GM19328 (cell line): ENCODE results near the gene ARHGEF5.
"Not testable (repeated sequence)": the region's sequence is repeated elsewhere in the genome, so short reads cannot be mapped to it uniquely, and the experiment has no call there.

ENCODE experiments used
- ATAC-seq: cut with Tn5 transposase; IDR thresholded peaks from one replicate; pipeline ENCODE4 v1.9.1; 2021; ENCODE audit warnings: mild to moderate bottlenecking, moderate library complexity; ENCODE audit not compliant: unreplicated experiment

Gene ARHGEF5

DNA sequence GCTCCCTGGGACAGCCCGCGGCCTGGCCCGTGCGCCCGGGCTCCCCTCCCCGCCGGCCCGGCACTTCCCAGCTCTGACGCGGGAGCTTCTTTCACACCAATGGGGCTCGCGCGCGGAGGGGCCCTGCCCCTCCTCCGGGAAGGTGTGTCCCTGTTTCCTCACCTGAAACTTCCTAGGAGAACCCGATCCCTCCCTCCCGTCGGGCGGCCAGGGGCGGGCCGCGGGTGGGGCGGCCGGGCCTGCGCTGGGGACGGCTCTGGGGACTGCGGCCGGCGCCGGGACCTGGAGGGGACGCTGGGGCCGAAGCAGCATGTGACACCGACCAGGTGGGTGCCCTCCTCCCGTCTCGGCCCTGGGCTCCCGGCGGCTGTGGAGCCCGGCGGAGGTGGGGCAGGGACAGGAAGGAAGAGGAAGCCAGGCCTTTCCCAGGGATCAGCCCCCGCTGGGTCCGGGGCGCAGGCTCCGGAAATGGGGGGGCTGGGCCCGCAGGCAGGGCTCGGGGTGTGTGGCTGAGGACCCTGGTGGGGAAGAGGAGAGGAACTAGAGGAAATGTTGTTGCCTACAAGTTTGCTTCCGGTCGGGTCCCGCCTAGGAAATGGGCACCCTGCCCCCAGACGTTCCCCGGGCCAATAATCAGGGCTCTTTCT is at the start of gene ARHGEF5:
Gene ARHGEF5, plus strand, starts transcription at position 227 of the 647 bp plus-strand sequence. CDS start 7,268 bp downstream, outside the sequence.
- peak; percentile 81 for ATAC-seq

DNA sequence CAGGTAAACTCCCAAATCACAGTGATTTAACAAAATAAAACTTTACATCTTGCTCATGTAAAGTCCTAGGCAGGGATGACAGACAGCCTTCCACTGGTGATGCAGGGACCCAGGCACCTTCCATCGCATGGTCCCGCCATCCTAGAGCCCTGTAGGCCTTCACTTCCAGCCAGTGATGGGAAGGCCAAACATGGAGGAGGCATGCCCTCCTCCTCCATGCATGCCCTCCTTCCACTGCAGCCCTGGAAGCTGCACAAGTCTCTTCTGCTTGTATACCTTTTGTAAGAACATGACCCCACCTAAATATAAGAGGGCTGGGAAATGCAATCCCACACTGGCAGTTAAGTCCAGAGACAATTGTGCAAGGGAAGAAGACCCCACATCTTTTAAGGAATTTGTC is 45.5 kb upstream of the ARHGEF5 start:
- ATAC-seq: not testable (repeated sequence)

DNA sequence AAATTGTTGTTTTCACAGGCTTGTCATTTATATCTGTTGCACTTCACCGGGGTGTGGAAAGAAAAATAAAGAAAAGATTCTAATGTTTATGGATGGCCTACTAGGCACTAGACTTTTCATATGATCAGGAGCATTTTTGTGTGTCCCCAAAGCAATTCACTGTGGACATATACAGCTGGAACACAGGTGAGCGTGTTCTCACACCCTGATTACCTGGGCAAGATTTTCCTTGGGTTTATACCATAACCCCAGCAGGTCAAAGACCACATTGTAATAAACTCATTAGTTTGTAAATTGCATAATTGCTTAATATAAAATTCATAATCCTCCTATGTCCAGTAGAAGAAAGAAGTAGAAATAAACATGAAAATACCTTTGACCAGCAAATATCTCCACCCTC is 44.0 kb upstream of the ARHGEF5 start:
- not testable (repeated sequence) for ATAC-seq

DNA sequence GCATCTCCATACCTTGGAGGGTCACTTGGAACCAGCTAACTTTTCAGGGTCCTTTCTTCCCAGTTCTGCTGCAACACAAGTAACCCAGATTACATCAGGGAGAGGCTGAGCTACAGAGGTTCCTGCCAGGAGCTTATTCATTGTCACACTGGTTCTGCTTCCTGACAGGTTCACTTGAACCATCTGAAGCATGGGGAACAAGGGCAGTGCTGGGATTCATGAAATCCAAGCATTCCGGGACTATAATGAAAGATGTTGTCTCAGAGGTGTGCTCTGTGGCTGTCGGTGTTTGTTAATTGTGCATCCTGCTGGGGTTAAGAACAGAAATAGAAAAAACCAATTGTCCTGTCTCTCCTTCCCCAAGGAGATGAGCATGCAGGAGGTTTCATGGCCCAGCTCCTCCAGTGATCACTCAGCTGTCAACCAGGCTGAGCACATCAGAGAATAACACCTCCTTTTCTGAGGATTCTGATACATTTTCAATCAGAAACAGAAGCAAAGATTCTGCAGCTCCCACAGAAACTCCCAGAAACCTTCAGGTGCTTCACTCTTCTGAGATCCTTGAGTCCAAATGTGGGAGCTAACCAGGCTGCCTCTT is 43.2 kb upstream of the ARHGEF5 start, which contains the start of gene OR2A1:
Gene OR2A1, plus strand, starts transcription at position 548 of the 598 bp plus-strand sequence. CDS start 5,706 bp downstream, outside the sequence.
- ATAC-seq: not testable (repeated sequence)

DNA sequence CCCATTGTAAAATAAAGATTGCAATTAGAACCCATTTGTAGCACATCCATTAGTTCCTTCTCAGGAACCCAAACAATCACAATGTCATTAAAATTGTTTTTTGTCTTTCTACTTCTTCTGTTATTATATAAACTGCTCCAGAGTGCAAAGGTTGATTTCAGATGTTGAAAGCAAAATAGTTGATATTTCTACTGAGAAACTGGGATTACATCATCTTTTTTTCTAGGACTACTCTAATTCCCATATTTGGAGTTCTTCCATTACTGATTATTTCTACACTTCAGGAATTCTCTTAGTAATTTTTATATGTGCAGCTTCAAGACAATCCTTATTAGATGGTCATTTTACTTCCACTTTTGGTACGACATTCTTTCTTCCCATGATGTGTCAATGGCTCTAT is 37.7 kb upstream of the ARHGEF5 start:
- ATAC-seq: not testable (repeated sequence)

DNA sequence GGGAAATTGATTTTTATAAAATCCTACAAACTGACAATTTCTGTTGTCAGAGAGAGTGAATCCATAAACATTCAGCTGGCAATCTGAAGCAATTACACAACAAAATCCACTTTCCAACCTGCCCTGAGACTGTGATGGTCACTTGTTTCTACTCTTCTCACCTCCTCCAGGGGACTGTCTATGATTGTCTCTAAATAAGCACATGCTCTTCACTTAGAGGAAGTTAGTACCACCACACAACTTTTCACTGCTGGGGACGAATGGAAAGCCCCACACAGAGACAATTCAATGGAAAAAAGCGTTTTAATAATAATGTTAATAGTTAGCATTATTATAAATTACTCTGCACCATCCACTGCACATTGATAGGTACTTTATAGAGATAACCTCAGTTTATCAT is 35.7 kb upstream of the ARHGEF5 start:
- ATAC-seq: not testable (repeated sequence)

DNA sequence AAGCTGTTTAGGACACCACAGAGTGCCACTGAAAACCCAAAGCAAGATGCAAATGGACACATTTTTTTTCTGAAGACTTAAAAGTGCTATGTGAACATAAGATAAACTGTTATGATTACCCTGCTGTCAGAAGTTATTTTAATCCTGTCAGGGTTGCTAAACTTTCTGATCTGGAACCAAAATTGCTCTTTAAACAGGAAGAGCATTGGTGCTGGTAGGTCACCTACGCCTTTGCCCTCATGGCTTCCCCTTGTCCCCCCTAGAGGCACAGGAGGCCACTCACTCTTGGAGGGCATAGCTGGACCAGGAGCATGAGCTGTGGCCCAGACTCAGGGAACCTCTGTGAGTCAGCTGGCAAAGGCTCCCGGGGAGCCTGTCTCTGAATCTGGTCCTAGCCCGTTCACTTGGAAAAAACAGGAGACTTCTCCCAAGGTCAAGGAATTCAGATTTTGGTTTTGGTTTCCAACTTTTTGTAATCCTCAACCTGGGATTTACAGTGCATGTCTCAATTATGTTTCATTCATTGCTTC is 33.5 kb upstream of the ARHGEF5 start:
- ATAC-seq: not testable (repeated sequence)

DNA sequence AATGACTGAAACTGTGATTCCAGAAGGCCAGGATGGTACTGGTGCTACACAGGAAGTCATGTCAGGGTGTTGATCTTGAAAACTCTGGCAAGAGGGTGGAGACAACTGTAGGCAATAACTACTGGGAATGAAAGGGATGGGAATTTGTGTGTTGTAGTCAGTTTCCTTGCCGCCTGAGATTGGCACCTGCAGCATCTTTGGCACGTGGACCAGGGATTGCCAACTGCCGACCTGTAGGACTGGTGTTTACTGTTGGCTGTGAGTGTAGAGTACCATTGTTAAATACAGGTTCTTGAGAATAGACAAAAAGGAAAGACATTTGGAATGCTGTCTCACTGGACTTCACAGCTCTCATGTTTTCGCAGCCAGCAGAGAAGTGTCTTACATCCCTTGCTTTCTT is 31.8 kb upstream of the ARHGEF5 start:
- not testable (repeated sequence) for ATAC-seq

DNA sequence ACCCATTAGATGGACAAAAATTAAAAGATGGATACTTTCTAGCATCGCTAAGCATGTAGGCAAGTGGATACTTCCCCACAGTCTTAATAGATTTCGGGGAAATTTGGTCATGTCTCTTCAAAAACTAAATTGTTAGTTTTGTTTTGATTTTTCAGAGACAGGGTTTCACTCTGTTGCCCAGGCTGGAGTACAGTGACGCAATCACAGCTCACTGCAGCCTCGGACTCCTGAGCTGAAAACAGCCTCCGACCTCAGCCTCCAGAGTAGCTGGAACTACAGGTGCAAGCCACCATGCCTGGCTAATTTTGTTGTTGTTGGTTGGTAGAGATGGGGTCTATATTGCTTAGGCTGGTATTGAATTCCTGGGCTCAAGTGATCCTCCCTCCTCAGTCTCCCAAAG is 29.3 kb upstream of the ARHGEF5 start:
- not testable (repeated sequence) for ATAC-seq

DNA sequence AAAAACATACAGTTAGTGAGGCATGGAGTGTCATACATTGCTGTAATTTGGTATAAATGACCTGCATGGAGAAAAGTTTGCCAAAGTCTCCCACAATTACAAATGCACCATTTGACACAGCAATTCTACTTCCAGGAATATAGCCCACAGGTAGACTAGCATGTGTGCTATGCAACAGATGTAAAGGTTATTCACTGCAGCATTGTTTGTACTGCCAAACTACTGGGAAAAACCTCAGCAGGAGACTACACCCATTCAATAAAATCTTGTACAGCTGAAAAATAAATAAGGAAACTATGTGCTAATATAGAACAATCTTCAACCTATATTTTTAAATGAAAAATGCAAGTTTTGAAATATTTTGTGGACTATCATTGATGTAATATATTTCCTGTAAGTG is 25.2 kb upstream of the ARHGEF5 start:
- ATAC-seq: not testable (repeated sequence)

DNA sequence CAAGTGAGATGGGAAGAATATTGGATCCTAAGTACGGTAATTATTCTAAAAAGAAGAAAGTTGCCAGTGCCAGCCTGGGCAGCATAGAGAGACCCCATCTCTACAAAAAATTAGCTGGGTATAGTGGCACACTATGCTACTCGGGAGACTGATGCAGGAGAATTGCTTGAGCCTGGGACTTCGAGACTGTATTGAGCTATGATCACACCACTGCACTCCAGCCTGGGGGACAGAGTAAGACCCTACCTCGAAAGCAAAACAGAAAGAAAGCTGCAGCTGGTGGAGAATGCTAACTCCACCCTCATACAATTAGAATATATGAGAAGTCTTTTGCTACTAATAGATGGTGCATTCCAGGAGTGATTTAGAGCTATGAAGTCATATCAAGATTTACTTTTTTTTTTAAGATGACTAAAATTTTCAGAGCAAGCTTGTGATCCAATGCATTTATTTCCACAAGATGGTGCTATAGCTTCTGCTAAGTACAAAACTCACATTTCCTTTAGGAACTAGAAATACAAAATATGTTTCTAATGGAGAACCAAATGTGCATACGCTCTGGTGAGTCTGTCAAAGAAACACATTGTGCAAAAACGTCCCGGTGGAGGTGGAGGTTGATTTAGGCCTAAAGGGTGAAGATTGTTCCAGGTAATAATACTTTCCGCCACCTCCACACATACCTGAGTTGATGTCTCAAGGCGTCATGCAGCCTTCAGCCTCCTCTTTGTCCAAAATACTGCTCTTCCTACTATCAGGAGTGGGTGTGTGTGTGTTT is 23.8 kb upstream of the ARHGEF5 start:
- ATAC-seq: not testable (repeated sequence)

DNA sequence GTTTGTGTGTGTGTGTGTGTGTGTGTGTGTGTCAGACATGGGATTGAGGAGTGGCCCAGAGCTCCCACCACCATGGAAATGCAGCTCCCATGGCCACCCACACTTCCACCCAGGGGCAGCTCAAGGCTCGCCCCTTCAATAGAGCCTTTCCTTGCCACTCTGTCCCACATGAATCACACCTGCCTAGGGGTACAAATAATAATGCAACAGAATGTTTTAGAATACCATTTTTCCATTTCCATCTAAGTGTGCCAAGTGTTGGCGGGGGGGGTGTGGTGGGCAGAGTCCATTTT is 23.3 kb upstream of the ARHGEF5 start:
- not testable (repeated sequence) for ATAC-seq

DNA sequence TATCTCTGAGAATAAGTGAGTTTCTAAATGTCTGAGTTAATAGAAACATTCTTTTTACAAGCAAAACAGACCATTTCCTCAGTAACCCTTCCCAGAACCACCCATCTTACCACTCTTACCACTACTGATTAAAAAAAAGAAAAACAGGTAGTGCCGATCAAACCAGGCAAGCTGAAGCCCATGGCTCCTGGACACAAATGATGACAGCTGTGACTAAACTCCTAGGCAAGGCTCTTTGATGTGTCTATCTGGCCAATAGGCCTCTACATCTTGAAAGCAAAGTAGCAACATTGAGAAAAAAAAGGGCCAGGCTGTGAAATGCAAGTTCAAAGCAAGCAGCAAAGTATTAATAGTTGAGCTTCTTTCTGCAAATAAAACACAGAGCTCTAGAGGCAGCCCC is 6.6 kb upstream of the ARHGEF5 start:
- not testable (repeated sequence) for ATAC-seq

DNA sequence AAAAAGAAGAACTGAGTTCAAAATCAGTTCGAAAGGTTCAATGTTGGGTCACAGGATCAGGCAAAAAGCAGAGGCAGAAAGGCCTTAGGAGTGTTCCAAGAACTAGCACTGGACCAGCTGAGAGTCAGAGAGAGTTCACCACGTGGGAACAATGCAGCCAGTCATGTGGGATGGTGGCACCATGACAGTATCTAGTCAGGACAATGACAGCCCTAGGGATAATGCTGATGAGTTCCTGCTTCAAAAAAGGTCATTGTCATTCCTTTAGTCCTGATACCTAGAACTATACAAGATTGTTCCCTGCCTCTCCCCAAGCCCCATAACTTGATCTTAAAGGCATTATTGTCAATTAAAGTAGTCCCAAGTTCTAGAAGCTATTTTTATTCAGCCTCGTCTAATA is 3.5 kb upstream of the ARHGEF5 start:
- not testable (repeated sequence) for ATAC-seq

DNA sequence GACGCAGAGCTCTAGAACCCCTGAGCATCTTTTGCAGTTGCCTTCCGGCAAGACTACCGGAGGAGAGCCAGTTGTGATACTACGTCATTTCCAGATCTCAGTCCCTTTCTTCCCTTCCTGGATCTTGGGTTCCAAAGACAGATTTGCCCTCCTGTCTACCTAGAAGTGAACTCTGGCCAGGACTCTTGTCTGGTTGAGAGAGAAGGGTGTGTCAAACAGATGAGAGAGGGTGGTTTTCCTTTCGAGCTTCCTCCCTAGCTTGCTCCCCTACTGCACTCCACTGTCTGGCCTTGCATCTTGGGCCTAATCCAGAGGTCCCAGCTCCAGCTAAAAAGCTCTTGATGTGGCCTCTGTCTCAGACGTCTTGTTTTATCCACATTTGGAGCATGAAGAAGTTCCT is 983 bp downstream of the ARHGEF5 start:
- ATAC-seq: not testable (repeated sequence)

DNA sequence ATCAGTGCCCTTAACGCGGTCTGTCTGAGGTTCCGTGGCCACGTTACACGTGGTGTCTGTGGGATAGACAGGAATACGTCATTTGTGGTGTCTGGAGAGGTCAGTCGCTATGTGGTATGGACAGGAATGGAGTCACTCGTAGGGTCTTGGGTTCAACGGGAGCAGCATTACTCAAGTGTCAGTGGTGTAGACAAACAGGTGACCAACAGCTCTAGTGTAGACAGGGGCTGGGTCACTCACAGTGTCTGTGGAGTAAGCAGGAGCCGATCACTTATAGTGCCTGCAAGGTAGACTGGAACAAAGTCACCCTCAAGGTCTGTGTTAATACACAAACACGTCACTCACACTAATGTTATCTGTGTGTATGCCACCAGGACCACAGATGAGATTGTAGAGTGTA is 1.7 kb downstream of the ARHGEF5 start:
- not testable (repeated sequence) for ATAC-seq

DNA sequence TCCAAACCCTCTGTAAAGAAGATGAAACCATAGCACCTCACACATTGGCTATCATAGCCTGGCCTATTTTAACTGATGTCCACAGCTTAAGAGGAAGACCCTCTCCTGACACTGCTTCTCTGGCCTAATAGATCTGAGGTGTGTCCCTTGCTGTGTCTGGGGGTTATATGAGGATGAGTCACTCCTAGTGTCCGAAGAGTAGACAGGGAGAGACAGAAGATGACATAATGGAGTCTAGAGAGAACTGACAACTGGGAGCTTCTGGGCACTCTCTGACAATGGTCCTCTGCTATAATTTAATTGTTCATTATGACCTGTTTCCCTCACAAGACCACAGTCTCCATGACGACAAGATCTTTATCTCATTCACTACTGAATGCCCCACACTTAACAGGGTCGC is 6.9 kb downstream of the ARHGEF5 start:
- not testable (repeated sequence) for ATAC-seq

DNA sequence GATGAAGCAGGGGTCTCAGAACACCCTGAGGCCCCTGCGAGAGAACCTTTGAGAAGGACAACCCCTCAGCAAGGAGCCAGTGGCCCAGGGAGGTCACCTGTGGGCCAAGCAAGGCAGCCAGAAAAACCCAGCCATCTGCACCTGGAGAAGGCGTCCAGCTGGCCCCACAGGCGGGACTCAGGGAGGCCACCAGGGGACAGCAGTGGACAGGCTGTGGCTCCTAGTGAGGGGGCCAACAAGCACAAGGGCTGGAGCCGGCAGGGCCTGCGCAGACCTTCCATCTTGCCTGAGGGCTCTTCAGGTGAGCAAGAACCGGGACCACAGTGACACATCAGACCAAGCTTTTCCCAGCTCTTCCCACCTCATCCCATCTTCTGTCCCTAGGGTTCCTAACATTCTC is 10.3 kb downstream of the ARHGEF5 start:
- not testable (repeated sequence) for ATAC-seq

DNA sequence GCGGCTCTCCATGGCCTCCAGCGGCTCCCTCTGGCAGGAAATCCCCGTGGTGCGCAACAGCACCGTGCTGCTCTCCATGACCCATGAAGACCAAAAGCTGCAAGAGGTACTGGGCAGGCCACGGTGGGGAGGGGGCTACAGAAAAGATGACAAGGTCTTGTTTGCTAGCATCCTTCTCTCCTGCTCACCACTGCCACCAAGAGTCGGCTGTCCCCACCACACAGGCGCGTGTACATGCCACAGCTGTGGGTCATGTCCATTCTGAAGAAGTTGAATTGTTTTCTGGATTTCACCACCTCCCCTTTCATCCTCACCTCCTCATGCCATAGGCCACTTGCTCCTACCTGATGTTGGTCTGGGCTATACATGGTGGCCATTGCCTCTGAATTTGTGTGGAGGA is 12.0 kb downstream of the ARHGEF5 start:
- ATAC-seq: not testable (repeated sequence)

DNA sequence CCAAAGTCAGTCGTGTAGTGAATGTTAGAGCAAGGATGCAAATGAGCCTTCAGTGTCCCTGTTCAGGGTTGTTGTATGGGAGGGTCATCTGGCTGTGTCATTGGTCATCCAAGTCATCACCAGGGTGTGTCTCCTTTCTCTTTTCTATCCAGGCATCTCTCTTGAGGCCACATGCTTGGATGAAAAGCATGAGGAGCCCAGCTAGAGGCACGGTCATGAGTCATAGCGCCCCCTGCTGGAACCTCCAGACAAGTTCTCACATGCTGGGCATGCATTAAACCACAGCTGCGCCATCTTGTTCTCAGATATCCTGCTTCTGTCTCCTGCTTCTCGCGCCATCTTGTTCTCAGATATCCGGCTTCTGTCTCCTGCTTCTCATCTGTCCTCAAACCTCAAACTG is 14.0 kb downstream of the ARHGEF5 start:
- ATAC-seq: not testable (repeated sequence)

DNA sequence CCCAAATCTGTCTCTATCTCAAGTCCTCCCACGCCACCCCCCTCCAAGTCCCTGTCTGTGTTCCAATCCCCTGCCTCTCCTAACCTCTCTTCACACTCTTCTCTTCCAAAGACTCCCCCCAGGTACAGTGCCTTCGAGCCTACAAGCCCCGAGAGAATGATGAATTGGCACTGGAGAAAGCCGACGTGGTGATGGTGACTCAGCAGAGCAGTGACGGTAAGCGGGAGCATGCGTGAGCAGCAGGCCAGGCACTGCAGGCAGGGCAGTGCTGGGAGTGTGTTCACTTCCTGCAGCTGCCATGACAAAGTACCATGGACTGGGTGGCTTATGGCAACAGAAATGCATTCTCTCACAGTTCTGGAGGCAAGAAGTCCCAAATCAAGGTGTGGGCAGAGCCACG is 23.4 kb downstream of the ARHGEF5 start:
- no peak for ATAC-seq
